CD4-positive, alpha-beta T cell (primary cell): ENCODE measurements around the gene TCN2. TPM values are rescaled to one million over a fixed set of nuclear protein-coding genes. Genes with fewer than 3 reads are reported as not detected.

Experiments
- ATAC-seq: fragments of 200-7000 bp; cut with Tn5 transposase; one replicate; pipeline ENCODE4 v1.10.0; 2022; ENCODE audit warnings: mild to moderate bottlenecking; ENCODE audit not compliant: poor library complexity
- CTCF ChIA-PET: fragments of 350-600 bp; sonication (Branson Sonifier 250); formaldehyde crosslinking; loops from one replicate; lab custom pipeline; 2021; ENCODE audit warnings: antibody characterized with exemption, inconsistent platforms; lab: Charles Lee
- POLR2A ChIA-PET: fragments of 350-600 bp; sonication (Branson Sonifier 250); formaldehyde crosslinking; loops from one replicate; lab custom pipeline; 2021; ENCODE audit warnings: antibody characterized with exemption, inconsistent platforms; lab: Charles Lee
- DNase-seq, 14 experiments: peaks; one replicate each; pipeline ENCODE4 v3.0.0-alpha.2; 2013 to 2020; ENCODE audit warnings: mixed read lengths in 2 of 14
- H3K27ac ChIP-seq, 2 donors: one replicate each; pipeline versions ENCODE4 v1.5.1 to v1.7.0; 2013; ENCODE audit warnings: low read length in 2 of 2, low read depth in 1 of 2, mild to moderate bottlenecking in 1 of 2
- H3K27me3 ChIP-seq, 2 experiments: 1 replicate in 1 of 2; 2 replicates in 1 of 2; pipeline versions ENCODE4 v1.6.1 to v1.7.0; 2013; ENCODE audit warnings: low read length in 2 of 2, control low read depth in 1 of 2, mild to moderate bottlenecking in 1 of 2, moderate library complexity in 1 of 2; ENCODE audit not compliant: insufficient read depth in 2 of 2, control insufficient read depth in 1 of 2
- H3K36me3 ChIP-seq: one replicate; pipeline ENCODE4 v1.6.1; 2013; ENCODE audit warnings: low read length, control low read depth; ENCODE audit not compliant: insufficient read depth
- H3K4me1 ChIP-seq: one replicate; pipeline ENCODE4 v1.6.1; 2013; ENCODE audit warnings: low read length, control low read depth; ENCODE audit not compliant: insufficient read depth
- H3K4me3 ChIP-seq: one replicate; pipeline ENCODE4 v1.5.1; 2013; ENCODE audit warnings: mild to moderate bottlenecking, low read length, moderate library complexity
- H3K9me3 ChIP-seq, 2 experiments: 1 replicate in 1 of 2; 2 replicates in 1 of 2; pipeline versions ENCODE4 v1.6.1 to v1.7.0; 2013; ENCODE audit warnings: low read length in 2 of 2, mild to moderate bottlenecking in 2 of 2, control low read depth in 1 of 2, moderate library complexity in 1 of 2; ENCODE audit not compliant: control insufficient read depth in 1 of 2, insufficient read depth in 1 of 2
- H3K27ac Mint-ChIP-seq: one replicate; pipeline ENCODE4 v1.8.0; 2020; ENCODE audit warnings: mixed read lengths
- H3K27me3 Mint-ChIP-seq: one replicate; pipeline ENCODE4 v1.8.0; 2021; ENCODE audit warnings: mixed read lengths
- H3K36me3 Mint-ChIP-seq: one replicate; pipeline ENCODE4 v1.8.0; 2021; ENCODE audit warnings: low read depth, mixed read lengths
- H3K4me1 Mint-ChIP-seq: one replicate; pipeline ENCODE4 v1.8.0; 2021; ENCODE audit warnings: low read depth, mixed read lengths
- H3K4me3 Mint-ChIP-seq: one replicate; pipeline ENCODE4 v1.8.0; 2020; ENCODE audit warnings: mild to moderate bottlenecking, mixed read lengths
- H3K9me3 Mint-ChIP-seq: one replicate; pipeline ENCODE4 v1.8.0; 2020; ENCODE audit warnings: mixed read lengths
- CTCF ChIP-seq: fragments of 200-600 bp; IDR thresholded peaks from one replicate; pipeline ENCODE4 v1.8.0; 2022; ENCODE audit warnings: antibody characterized with exemption, mild to moderate bottlenecking
- intact Hi-C, 2 experiments: fragments of 100-400 bp; cut with DNase I in 1 of 2; cut with micrococcal nuclease in 1 of 2; formaldehyde crosslinking; loops; one replicate each; pipeline versions ENCODE4 v1.15.1 to v1.9.0; 2023 to 2025; cut with DNase I, micrococcal nuclease
- total RNA-seq, 174 experiments: library from RNA in 2 of 174; stranded (reverse) in 2 of 174; gene quantifications; one replicate each; pipeline ENCODE4 v1.2.3 and lab custom pipeline; 2021 to 2026

TCN2 gene
- total RNA-seq, 2 experiments from 2014 or later, result 0.52 to 0.53 TPM

GRCh38 chr22:30640839-30641430 is 34.0 kb downstream of the TCN2 start:
- DNase-seq, result no peak
- Histone ChIP-seq H3K9me3 (peaks cover 0 to 3% of the 10 kb centered on the region in 2 experiments), H3K27ac (no peak overlapping the region), H3K27me3 (no peaks in the 10 kb centered on the region), H3K4me1 (peaks cover 21% of the 10 kb centered on the region), H3K36me3 (no peaks in the 10 kb centered on the region), H3K4me3 (no peak overlapping the region)
- CTCF ChIA-PET, result no interaction called here
- Mint-ChIP-seq H3K36me3 (no peaks in the 10 kb centered on the region), H3K4me1 (peaks cover 12% of the 10 kb centered on the region), H3K27ac (no peak overlapping the region), H3K27me3 (no peaks in the 10 kb centered on the region), H3K9me3 (no peaks in the 10 kb centered on the region), H3K4me3 (no peak overlapping the region)
- TF ChIP-seq CTCF, result no peak
- POLR2A ChIA-PET, result no interaction called here
- intact Hi-C loops, result no loop called here
- no peak for ATAC-seq

GRCh38 chr22:30643055-30643875 is 36.3 kb downstream of the TCN2 start:
- Mint-ChIP-seq H3K27me3 (no peaks in the 10 kb centered on the region), H3K9me3 (no peaks in the 10 kb centered on the region), H3K4me1 (no peaks in the 10 kb centered on the region), H3K36me3 (no peaks in the 10 kb centered on the region), H3K4me3 (no peak overlapping the region), H3K27ac (no peak overlapping the region)
- ATAC-seq (no peak), DNase-seq (no peak)
- POLR2A ChIA-PET, result no interaction called here
- Histone ChIP-seq H3K4me1 (no peaks in the 10 kb centered on the region), H3K27ac (no peak overlapping the region), H3K9me3 (no peaks in the 10 kb centered on the region), H3K4me3 (no peak overlapping the region), H3K36me3 (no peaks in the 10 kb centered on the region), H3K27me3 (no peaks in the 10 kb centered on the region)
- CTCF ChIA-PET, result interaction anchor here (1.0 kb wide), 1 partner anchor 9 kb away, joined by 4 read pairs; no protein-coding TSS in a partner anchor
- intact Hi-C loops, result no loop called here
- no peak for TF ChIP-seq CTCF

GRCh38 chr22:30646518-30647160 is 39.7 kb downstream of the TCN2 start:
- Mint-ChIP-seq H3K9me3 (no peaks in the 10 kb centered on the region), H3K4me1 (peaks cover 7% of the 10 kb centered on the region), H3K4me3 (no peak overlapping the region), H3K27me3 (no peaks in the 10 kb centered on the region), H3K27ac (no peak overlapping the region), H3K36me3 (no peaks in the 10 kb centered on the region)
- H3K27ac ChIP-seq, result no peak overlapping the region
- peaks cover 10% of the 10 kb centered on the region for H3K4me1 ChIP-seq
- POLR2A ChIA-PET, result no interaction called here
- H3K36me3 ChIP-seq, result no peaks in the 10 kb centered on the region
- intact Hi-C loops, result no loop called here
- H3K4me3 ChIP-seq, result no peak overlapping the region
- TF ChIP-seq CTCF, result no peak
- no peaks in the 10 kb centered on the region for H3K9me3 ChIP-seq
- CTCF ChIA-PET, result no interaction called here
- no peaks in the 10 kb centered on the region for H3K27me3 ChIP-seq
- DNase-seq (no peak), ATAC-seq (no peak)
